ENCODE results near the gene FZD7. TPM values are rescaled to one million over a fixed set of nuclear protein-coding genes. Genes with fewer than 3 reads are reported as not detected.

FZD7 gene
- total RNA-seq, 2 donors from 2014 or later, result 193 to 266 TPM

DNA sequence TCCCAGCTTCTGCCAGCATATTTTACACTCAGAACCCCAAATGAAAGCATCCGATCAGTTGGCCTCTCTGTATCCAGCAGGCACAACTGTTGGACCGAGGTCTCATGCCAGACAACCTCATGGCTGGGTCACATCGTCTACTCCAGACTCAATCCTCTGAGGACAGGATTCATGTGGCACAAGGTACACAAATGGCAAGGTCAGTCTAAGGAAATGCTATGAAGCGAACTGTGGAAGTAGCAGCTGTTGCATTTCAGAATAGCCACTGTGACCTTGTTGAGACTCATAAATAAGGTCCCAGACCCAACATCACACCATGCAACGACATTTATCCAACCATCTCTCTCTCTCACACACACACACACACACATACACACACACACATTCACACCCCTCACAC is 7.1 kb upstream of the FZD7 start:
- peaks cover 58% of the 10 kb centered on the region for H3K27me3 Mint-ChIP-seq (ENCODE audit: insufficient read depth)

GRCh38 chr2:202030691-202031090 is 3.0 kb upstream of the FZD7 start:
- no peak for TF ChIP-seq CTCF (conservative IDR thresholded peaks at IDR 0.05)
- Mint-ChIP-seq H3K4me1 (peaks cover 26% of the 10 kb centered on the region), H3K4me3 (no peak overlapping the region), H3K9me3 (no peaks in the 10 kb centered on the region), H3K27me3 (ENCODE audit: insufficient read depth) (peaks cover 42% of the 10 kb centered on the region), H3K36me3 (ENCODE audit: low read depth) (peaks cover 3% of the 10 kb centered on the region), H3K27ac (no peak overlapping the region)
- H3K4me3 ChIP-seq (ENCODE audit: low read length), result peak overlapping the region; percentile 96
- H3K9ac ChIP-seq (ENCODE audit: extremely low read depth, low read length, poor library complexity, severe bottlenecking), result no peak overlapping the region
- H3K27me3 ChIP-seq (ENCODE audit: control insufficient read depth, insufficient read depth, low read length, poor library complexity, severe bottlenecking), result no peaks in the 10 kb centered on the region
- peaks cover 12% of the 10 kb centered on the region for H3K36me3 ChIP-seq (ENCODE audit: control insufficient read depth, insufficient read depth, low read length)
- no peaks in the 10 kb centered on the region for H3K9me3 ChIP-seq (ENCODE audit: control insufficient read depth, low read length)
- DNase-seq, result no peak
- 90 to 95% methylated on average over 4 of the region's 4 CpGs for WGBS, 2 experiments (ENCODE audit: insufficient coverage in 1 of 2, insufficient read length in 1 of 2)
- peaks cover 10% of the 10 kb centered on the region for H3K4me1 ChIP-seq (ENCODE audit: control insufficient read depth, insufficient read depth, low read length)
- H3K27ac ChIP-seq (ENCODE audit: low read depth, low read length), result no peak overlapping the region

More for the DNA sequence above, 7.1 kb upstream of the FZD7 start:
- no peaks in the 10 kb centered on the region for H3K36me3 ChIP-seq (ENCODE audit: control insufficient read depth, insufficient read depth, low read length)
- H3K4me3 ChIP-seq (ENCODE audit: low read length), result no peak overlapping the region
- no peak overlapping the region for H3K27ac ChIP-seq (ENCODE audit: low read depth, low read length)
- Mint-ChIP-seq H3K9me3 (no peaks in the 10 kb centered on the region), H3K36me3 (ENCODE audit: low read depth) (no peaks in the 10 kb centered on the region), H3K27ac (no peak overlapping the region), H3K4me1 (peaks cover 50% of the 10 kb centered on the region), H3K4me3 (no peak overlapping the region)
- H3K27me3 ChIP-seq (ENCODE audit: control insufficient read depth, insufficient read depth, low read length, poor library complexity, severe bottlenecking), result no peaks in the 10 kb centered on the region
- no peak for DNase-seq
- WGBS, 2 experiments (ENCODE audit: insufficient coverage in 1 of 2, insufficient read length in 1 of 2), result 92 to 96% methylated on average over 4 to 5 of the region's 5 CpGs
- peaks cover 35% of the 10 kb centered on the region for H3K4me1 ChIP-seq (ENCODE audit: control insufficient read depth, insufficient read depth, low read length)
- H3K9ac ChIP-seq (ENCODE audit: extremely low read depth, low read length, poor library complexity, severe bottlenecking), result no peak overlapping the region
- H3K9me3 ChIP-seq (ENCODE audit: control insufficient read depth, low read length), result no peaks in the 10 kb centered on the region
- no peak for TF ChIP-seq CTCF (conservative IDR thresholded peaks at IDR 0.05)

- H3K27ac ChIP-seq (ENCODE audit: low read depth, low read length), result no peak overlapping the region
- no peak for DNase-seq
- Mint-ChIP-seq H3K36me3 (ENCODE audit: low read depth) (peaks cover 3% of the 10 kb centered on the region), H3K4me1 (peaks cover 18% of the 10 kb centered on the region), H3K27me3 (ENCODE audit: insufficient read depth) (peaks cover 35% of the 10 kb centered on the region), H3K27ac (peak overlapping the region; percentile 99), H3K9me3 (no peaks in the 10 kb centered on the region), H3K4me3 (no peak overlapping the region)
- no peaks in the 10 kb centered on the region for H3K27me3 ChIP-seq (ENCODE audit: control insufficient read depth, insufficient read depth, low read length, poor library complexity, severe bottlenecking)
- no peak for TF ChIP-seq CTCF (conservative IDR thresholded peaks at IDR 0.05)
- 35% methylated on average over 3 of the region's 4 CpGs; no CpG with 5 or more reads in 1 of the 2 experiments for WGBS, 2 experiments (ENCODE audit: insufficient coverage in 1 of 2, insufficient read length in 1 of 2)
- H3K9ac ChIP-seq (ENCODE audit: extremely low read depth, low read length, poor library complexity, severe bottlenecking), result no peak overlapping the region
- H3K4me1 ChIP-seq (ENCODE audit: control insufficient read depth, insufficient read depth, low read length), result peaks cover 3% of the 10 kb centered on the region
- peak overlapping the region; percentile 96 for H3K4me3 ChIP-seq (ENCODE audit: low read length)
- no peaks in the 10 kb centered on the region for H3K9me3 ChIP-seq (ENCODE audit: control insufficient read depth, low read length)
- H3K36me3 ChIP-seq (ENCODE audit: control insufficient read depth, insufficient read depth, low read length), result peaks cover 19% of the 10 kb centered on the region
Measured at GRCh38 chr2:202031246-202031951, 2.3 kb upstream of the FZD7 start.
